HG03460 (cell line): ENCODE data around the gene ASB2.
A peak's percentile ranks its signal among the peaks of the same experiment; 100 is the strongest.

ENCODE experiments used
- ATAC-seq: cut with Tn5 transposase; IDR thresholded peaks from one replicate; pipeline ENCODE4 v1.9.1; 2021; ENCODE audit not compliant: unreplicated experiment

Gene ASB2

DNA sequence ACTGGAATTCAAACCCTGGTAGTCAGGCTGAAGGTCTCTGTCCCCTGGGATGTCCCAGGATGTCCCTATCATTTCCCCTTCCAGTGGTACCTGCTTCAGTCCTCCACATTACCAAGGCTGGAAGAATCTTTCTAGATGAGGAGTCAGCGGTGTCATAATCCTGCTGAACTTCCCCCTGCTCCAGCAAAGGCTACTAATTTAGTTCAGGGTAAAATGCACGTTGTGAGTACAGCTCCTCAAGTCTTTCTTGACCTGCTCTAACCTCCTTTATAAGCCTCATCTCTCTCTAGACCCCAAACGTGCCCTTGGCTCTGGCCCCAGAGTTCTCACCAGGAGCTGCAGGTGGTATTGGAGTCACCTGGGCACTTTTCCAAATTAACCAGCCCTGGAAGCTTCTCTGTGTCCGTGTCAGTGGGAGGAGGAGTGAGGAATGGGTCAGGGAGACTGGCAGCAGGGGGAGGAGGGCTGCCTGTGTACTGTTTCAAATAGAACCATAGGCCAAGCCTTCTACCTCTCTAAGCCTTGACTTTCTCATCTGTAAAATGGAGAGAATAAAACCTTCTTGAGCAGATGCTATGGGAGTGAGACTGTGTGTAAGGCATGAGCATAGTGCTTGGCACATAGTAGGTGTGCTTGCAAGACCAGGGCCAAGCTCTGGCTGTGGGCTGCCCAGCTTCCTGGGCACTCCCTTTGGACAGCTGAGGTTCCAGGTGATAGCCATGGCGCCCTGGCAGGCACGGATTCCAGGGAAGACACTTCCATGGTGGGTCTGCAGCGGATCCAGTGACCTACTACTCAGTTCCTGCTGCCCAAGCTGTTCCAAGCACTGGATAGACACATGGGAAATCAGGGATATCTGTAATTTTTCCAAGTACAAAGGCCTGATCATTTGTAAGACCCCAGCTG lies 24.5 kb downstream of the ASB2 start:
- no peak for ATAC-seq

DNA sequence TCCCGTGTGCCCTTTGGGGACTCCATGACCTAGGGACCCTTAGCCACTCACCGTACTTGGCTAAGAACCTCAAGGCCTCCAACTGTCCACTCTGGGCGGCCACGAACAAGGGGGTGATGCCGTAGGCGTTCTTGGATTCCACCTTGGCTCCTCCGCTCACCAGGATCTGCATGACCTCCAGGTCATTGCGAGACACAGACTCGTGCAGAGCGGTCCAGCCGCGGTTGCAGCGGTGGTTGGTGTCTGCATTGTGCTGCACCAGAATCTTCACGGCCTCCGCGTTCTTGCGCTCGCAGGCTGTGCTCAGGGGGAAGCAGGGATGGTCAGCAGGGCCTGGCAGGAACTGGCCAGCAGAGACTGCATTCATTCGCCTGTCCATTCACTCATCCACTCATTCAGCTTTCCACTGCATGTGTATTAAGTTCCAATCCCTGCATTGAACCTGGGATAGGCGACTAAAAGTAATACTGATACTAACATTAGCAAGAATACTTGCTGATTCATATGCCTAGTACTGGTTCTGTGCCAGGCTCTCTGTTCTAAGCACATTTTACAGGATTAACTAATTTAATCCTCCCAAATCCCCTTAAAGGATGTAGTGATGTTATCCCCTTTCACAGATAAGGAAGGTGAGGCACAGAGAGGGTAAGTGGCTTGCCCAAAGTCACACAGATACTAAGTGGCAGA lies 25.3 kb downstream of the ASB2 start:
- no peak for ATAC-seq

DNA sequence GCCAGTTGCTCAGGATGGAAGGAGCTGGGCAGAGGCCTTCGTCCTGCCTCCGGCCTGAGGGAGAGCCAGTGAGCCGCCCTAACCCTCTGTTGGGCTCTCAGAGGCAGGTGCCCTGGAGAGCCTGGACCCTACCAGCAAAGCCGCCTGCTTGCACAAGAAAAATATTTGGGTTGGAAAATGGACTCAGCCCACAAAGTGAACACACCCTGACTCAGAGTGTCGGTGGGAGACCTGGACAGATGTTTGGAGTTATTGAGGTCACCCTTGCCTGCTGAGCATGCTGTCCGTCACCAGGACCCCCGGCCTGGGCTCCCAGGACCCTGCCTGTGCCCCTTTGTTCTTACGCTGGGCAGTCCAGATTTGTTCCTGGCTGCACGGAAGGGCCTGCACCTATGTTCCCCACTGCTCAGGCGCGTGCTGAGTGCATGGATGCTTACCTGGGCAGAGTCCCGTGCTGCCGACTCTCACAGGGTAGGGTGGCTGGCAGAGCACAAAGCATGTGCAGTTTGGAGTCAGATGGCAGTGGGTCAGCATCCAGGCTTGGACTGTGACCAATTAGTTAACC lies 26.8 kb downstream of the ASB2 start:
- no peak for ATAC-seq

DNA sequence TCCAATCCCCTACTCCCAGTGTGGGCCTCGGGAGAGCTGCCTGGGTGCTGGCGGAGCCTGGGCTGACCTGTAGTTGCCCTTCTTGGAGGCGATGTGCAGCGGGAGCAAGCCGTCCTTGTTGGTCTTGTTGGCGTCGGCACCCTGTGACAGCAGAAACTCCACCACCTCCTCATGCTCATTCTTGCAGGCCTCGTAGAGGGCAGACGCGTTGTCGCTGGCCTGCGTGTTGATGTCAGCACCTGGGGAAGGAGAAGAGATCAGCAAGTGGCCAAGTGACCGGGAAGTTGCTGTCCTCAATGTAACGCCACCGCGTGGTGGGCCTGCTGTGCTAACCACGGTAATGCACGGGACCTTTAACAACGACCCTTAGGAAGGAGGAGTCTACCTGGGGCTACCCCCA lies 29.1 kb downstream of the ASB2 start:
- no peak for ATAC-seq

DNA sequence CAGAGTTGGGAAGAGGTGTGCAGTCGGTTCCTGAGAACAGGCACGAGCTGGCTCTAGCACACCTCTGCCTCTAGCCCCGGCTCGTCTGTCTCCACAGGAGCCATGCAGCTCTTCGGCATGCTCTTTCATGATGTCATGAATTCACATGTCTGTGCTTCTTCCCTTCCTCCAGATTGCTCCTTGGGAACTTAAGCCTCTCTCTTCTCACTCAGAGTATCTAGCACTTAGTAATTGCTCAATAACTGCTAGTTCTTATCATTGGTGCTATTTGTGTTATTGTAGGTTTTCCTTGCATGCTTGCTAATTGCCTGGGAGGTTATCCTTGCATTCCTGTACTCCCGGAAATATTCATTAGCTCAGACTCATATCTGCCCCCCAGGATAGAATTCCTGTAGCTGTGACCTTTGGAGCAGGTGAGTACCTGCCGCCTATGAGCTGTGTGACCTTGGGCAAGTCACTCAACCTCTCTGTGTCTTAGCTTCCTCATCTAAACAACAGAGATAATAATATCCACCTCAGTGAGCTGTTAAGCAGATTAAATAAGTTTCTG lies 29.8 kb downstream of the ASB2 start:
- no peak for ATAC-seq

GRCh38 chr14:93946104-93946503 lies 30.3 kb downstream of the ASB2 start:
- no peak for ATAC-seq

- ATAC-seq: no peak
Observed at GRCh38 chr14:93945070-93945399, 31.3 kb downstream of the ASB2 start.

GRCh38 chr14:93944348-93945069 lies 31.9 kb downstream of the ASB2 start:
- no peak for ATAC-seq

DNA sequence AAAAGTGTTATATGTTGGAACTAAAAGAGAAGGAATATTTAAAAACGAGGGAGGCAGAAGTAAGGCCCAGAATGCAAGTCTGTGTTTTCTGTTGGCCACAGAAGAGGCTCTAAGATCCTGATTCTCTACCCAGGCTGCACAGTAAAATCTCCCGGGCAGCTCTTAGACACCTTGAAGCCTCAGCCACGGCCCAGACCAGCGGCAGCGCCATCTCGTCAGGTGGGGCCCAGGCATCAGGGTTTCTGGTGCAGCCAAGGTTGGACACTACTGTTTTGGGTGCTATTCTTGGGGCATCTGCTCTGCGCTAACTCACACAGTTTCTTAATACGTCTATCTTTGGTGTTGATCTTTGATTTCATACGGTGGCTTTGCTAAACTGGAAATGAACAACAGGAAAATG lies 32.4 kb downstream of the ASB2 start:
- no peak for ATAC-seq

DNA sequence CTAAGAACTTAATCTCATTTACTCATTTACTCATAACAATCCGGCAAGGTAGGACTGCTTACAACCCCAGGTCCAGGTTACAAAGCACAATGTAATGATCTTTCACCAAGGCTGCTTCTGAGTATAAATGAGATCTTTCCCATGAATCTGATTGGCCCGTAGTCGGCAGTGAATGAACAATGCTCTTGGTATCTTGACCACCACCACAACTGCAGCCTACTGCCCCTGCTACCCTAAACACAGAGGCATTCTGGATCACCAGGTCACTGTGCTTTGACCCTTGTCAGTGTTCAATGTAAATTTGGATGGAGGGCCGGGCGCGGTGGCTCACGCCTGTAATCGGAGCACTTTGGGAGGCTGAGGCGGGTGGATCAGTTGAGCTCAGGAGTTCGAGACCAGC lies 33.3 kb downstream of the ASB2 start:
- ATAC-seq: no peak

GRCh38 chr14:93941293-93941910 lies 35.0 kb downstream of the ASB2 start:
- no peak for ATAC-seq

DNA sequence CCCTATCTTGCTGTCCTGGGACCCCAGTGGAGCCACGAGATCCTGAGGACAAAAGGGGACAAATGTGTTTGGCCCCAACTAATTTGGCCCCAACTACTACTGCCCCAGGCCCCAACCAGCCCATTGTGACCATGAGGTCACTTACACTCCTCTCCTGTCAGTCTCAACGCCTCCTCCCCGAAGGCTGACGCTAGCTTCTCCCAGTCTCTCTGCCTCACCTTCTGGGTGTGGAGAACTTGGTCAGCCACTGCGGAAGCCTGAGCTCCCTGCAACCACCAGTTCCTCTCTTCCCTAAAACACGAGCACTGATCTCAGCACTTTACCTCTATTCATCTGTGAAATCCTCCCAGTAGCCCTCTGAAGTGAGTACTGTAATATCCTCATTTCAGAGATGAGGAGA lies 35.9 kb downstream of the ASB2 start:
- no peak for ATAC-seq

- peak; percentile 80 for ATAC-seq
Observed at GRCh38 chr14:93939304-93940229, 36.8 kb downstream of the ASB2 start.

DNA sequence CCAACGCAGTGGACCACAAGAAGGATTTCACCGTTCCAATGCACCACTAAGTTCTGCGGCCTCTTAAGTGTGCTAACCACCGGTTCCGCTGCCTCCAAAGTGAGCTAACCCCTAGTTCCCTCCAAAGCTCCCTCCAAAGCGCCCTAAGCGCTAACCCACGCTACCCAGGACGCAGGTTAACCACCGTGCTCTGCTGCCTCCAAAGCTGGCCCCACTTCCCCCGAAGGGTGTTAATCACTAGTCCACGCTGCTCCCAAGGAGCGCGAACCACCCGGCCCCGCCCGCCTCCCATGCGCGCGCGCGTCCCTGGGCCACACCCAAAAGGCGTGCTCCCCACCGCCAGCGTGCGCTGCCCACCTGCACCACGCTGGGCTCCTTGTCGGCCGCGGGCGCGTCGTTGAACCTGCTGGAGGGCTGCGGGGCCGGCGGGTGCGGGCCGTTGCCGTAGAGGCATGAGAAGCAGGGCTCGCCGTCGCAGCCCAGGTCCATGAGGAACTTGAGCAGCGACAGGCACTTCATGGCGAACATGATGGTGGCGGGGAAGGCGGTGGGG lies 37.5 kb downstream of the ASB2 start:
- no peak for ATAC-seq

- no peak for ATAC-seq
Observed at GRCh38 chr14:93937519-93937918, 38.9 kb downstream of the ASB2 start.

DNA sequence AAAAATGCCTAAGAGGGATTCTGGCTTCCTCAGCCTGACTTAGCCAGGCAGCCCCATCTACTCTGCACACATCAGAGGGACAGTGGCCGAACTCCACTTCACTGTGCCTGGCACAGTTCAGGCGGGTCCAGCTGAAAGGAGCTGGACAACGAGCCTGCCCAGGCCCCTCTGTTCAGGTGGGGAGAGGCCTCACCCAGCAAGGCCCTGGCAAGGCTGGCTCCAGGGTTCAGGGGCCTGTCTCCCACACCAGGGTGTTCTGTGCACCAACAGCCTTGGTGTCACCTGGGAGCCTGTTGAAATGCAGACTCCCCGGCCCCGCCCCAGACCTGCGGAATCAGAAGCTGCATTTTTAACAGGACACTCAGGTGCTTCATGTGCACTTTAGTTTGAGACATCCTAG lies 39.4 kb downstream of the ASB2 start:
- ATAC-seq: no peak

DNA sequence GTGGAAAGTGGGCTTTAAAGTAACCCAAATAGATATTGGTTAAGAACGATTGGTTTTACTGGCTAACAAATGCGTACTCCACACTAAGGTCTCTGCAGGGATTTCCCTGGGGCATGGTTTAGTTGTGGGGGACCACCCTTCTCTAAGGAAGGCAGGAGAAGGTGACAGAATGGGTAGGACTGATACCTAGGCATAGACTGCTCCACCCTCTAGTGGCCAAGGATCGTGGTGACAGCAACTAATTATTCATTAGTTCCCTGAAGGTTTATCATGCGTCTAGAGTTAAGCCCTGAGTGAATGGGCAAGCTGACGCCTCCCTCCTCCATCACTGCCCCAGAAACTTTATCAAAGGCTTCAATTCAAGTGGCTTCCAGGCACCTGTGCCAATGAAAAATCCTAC lies 40.1 kb downstream of the ASB2 start:
- no peak for ATAC-seq

DNA sequence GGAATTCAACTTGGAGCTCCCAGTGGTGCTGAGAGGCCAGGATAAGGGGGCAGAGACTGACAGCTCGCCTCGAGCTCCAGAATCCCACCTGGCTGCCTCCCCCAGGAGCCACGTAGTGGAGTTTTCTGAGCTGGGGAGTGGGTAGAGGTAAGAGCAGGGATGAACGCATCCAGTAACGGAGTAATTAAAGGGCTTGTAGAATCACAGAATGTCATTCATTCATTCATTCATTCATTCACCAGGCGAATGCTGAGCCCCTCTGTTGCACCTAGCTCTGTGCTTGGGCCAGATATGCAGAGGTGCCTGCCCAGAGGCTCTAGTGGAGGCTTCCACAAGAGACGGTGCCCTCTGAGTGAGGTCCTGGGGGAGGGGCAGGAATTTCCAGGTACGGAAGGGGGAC lies 41.2 kb downstream of the ASB2 start:
- ATAC-seq: no peak

- ATAC-seq: no peak
Observed at GRCh38 chr14:93932642-93933041, 43.7 kb downstream of the ASB2 start.

- ATAC-seq: no peak
Observed at GRCh38 chr14:93930989-93931307, 45.4 kb downstream of the ASB2 start.
